ENCODE results near the gene DNMT3L. TPM values are rescaled to one million over a fixed set of nuclear protein-coding genes. Genes with fewer than 3 reads are reported as not detected.

DNMT3L gene
- total and polyA plus RNA-seq, 7 experiments from 2014 or later = not detected

- Histone ChIP-seq H3K27me3 (ENCODE audit: control insufficient read depth in 2 of 2, insufficient read depth in 2 of 2, low read length in 2 of 2) (no peaks in the 10 kb centered on the region), H3K9me3 (ENCODE audit: control insufficient read depth in 2 of 3, low read length in 3 of 3) (no peaks in the 10 kb centered on the region), H3K4me1 (ENCODE audit: control insufficient read depth in 2 of 2, insufficient read depth in 2 of 2, low read length in 2 of 2) (peaks cover 0 to 2% of the 10 kb centered on the region in 2 donors), H3K27ac (ENCODE audit: low read depth, low read length) (no peak overlapping the region), H3K36me3 (ENCODE audit: control insufficient read depth in 2 of 3, insufficient read depth in 3 of 3, low read length in 3 of 3) (no peaks in the 10 kb centered on the region), H3K4me3 (ENCODE audit: low read length) (no peak overlapping the region)
- no peaks in the 10 kb centered on the region for H3K9me3 Mint-ChIP-seq
- ATAC-seq (no peak), DNase-seq (peak in 1 of 9 donors; percentile 5)
- ChIA-PET POLR2A (no interaction called here), CTCF (no interaction called here)
- H3K27me3 Mint-ChIP-seq = peaks cover 0 to 3% (median 0%) of the 10 kb centered on the region in 5 donors
- no peak overlapping the region for H3K27ac Mint-ChIP-seq
- intact Hi-C loops (cut with micrococcal nuclease) = no loop called here
- peaks cover 0 to 2% (median 0%) of the 10 kb centered on the region in 5 donors for H3K36me3 Mint-ChIP-seq
- H3K4me3 Mint-ChIP-seq = no peak overlapping the region
- peaks cover 0 to 13% (median 2%) of the 10 kb centered on the region in 7 donors for H3K4me1 Mint-ChIP-seq
Measured at GRCh38 chr21:44288251-44289110, 26.8 kb upstream of the DNMT3L start.

- Mint-ChIP-seq H3K27me3 (peaks cover 0 to 3% (median 0%) of the 10 kb centered on the region in 5 donors), H3K9me3 (no peaks in the 10 kb centered on the region), H3K27ac (no peak overlapping the region), H3K4me1 (peaks cover 0 to 7% (median 0%) of the 10 kb centered on the region in 7 donors), H3K4me3 (no peak overlapping the region), H3K36me3 (no peaks in the 10 kb centered on the region)
- H3K27ac ChIP-seq (ENCODE audit: low read depth, low read length) = no peak overlapping the region
- DNase-seq (peak in 1 of 9 donors; percentile 5), ATAC-seq (no peak)
- H3K4me1 ChIP-seq (ENCODE audit: control insufficient read depth in 2 of 2, insufficient read depth in 2 of 2, low read length in 2 of 2) = no peaks in the 10 kb centered on the region
- CTCF ChIA-PET = interaction anchor here (0.6 kb wide), 1 partner anchor 18 kb away, joined by 4 read pairs; no protein-coding TSS in a partner anchor
- no peak overlapping the region for H3K4me3 ChIP-seq (ENCODE audit: low read length)
- intact Hi-C loops (cut with micrococcal nuclease) = no loop called here
- no peaks in the 10 kb centered on the region for H3K27me3 ChIP-seq (ENCODE audit: control insufficient read depth in 2 of 2, insufficient read depth in 2 of 2, low read length in 2 of 2)
- H3K9me3 ChIP-seq (ENCODE audit: control insufficient read depth in 2 of 3, low read length in 3 of 3) = no peaks in the 10 kb centered on the region
- POLR2A ChIA-PET = no interaction called here
- no peaks in the 10 kb centered on the region for H3K36me3 ChIP-seq (ENCODE audit: control insufficient read depth in 2 of 3, insufficient read depth in 3 of 3, low read length in 3 of 3)
Measured at GRCh38 chr21:44286716-44287632, 25.3 kb upstream of the DNMT3L start.

GRCh38 chr21:44286086-44286715 lies 24.5 kb upstream of the DNMT3L start:
- ATAC-seq (no peak), DNase-seq (peak in 1 of 9 donors; percentile 6)
- H3K27ac ChIP-seq (ENCODE audit: low read depth, low read length) = no peak overlapping the region
- no peaks in the 10 kb centered on the region for H3K4me1 ChIP-seq (ENCODE audit: control insufficient read depth in 2 of 2, insufficient read depth in 2 of 2, low read length in 2 of 2)
- ChIA-PET CTCF (no interaction called here), POLR2A (no interaction called here)
- H3K27me3 ChIP-seq (ENCODE audit: control insufficient read depth in 2 of 2, insufficient read depth in 2 of 2, low read length in 2 of 2) = no peaks in the 10 kb centered on the region
- no peak overlapping the region for H3K4me3 ChIP-seq (ENCODE audit: low read length)
- H3K36me3 Mint-ChIP-seq = no peaks in the 10 kb centered on the region
- no peak overlapping the region for H3K27ac Mint-ChIP-seq
- H3K9me3 Mint-ChIP-seq = no peaks in the 10 kb centered on the region
- no peaks in the 10 kb centered on the region for H3K9me3 ChIP-seq (ENCODE audit: control insufficient read depth in 2 of 3, low read length in 3 of 3)
- intact Hi-C loops (cut with micrococcal nuclease) = no loop called here
- H3K36me3 ChIP-seq (ENCODE audit: control insufficient read depth in 2 of 3, insufficient read depth in 3 of 3, low read length in 3 of 3) = no peaks in the 10 kb centered on the region
- no peak overlapping the region for H3K4me3 Mint-ChIP-seq
- peaks cover 0 to 7% (median 0%) of the 10 kb centered on the region in 7 donors for H3K4me1 Mint-ChIP-seq
- H3K27me3 Mint-ChIP-seq = peaks cover 0 to 3% (median 0%) of the 10 kb centered on the region in 5 donors

- POLR2A ChIA-PET = no interaction called here
- no peaks in the 10 kb centered on the region for H3K4me1 ChIP-seq (ENCODE audit: control insufficient read depth in 2 of 2, insufficient read depth in 2 of 2, low read length in 2 of 2)
- peaks cover 0 to 3% (median 0%) of the 10 kb centered on the region in 5 donors for H3K27me3 Mint-ChIP-seq
- no peaks in the 10 kb centered on the region for H3K9me3 ChIP-seq (ENCODE audit: control insufficient read depth in 2 of 3, low read length in 3 of 3)
- ATAC-seq (peak; percentile 35), DNase-seq (peak in 1 of 9 donors; percentile 3)
- no peaks in the 10 kb centered on the region for H3K9me3 Mint-ChIP-seq
- H3K36me3 Mint-ChIP-seq = no peaks in the 10 kb centered on the region
- no peaks in the 10 kb centered on the region for H3K27me3 ChIP-seq (ENCODE audit: control insufficient read depth in 2 of 2, insufficient read depth in 2 of 2, low read length in 2 of 2)
- no peak within 1 kb of the TSS for H3K4me3 ChIP-seq (ENCODE audit: low read length)
- CTCF ChIA-PET = no interaction called here
- peaks cover 0 to 3% (median 0%) of the 10 kb centered on the region in 7 donors for H3K4me1 Mint-ChIP-seq
- no peak within 1 kb of the TSS for H3K27ac Mint-ChIP-seq
- no peak within 1 kb of the TSS for H3K27ac ChIP-seq (ENCODE audit: low read depth, low read length)
- intact Hi-C loops (cut with micrococcal nuclease) = no loop called here
- no peaks in the 10 kb centered on the region for H3K36me3 ChIP-seq (ENCODE audit: control insufficient read depth in 2 of 3, insufficient read depth in 3 of 3, low read length in 3 of 3)
- no peak within 1 kb of the TSS for H3K4me3 Mint-ChIP-seq
Measured at GRCh38 chr21:44285138-44285992, 23.7 kb upstream of the DNMT3L start, which contains the start of gene AIRE. AIRE (plus strand) TSS chr21:44285876; CDS start chr21:44286007, 131 bp downstream.

- ATAC-seq (no peak), DNase-seq (peak in 1 of 9 donors; percentile 6)
- H3K4me1 ChIP-seq (ENCODE audit: control insufficient read depth in 2 of 2, insufficient read depth in 2 of 2, low read length in 2 of 2) = no peaks in the 10 kb centered on the region
- Mint-ChIP-seq H3K36me3 (no peaks in the 10 kb centered on the region), H3K27me3 (peaks cover 0 to 3% (median 0%) of the 10 kb centered on the region in 5 donors), H3K9me3 (no peaks in the 10 kb centered on the region), H3K4me1 (peaks cover 0 to 1% (median 0%) of the 10 kb centered on the region in 7 donors), H3K4me3 (no peak overlapping the region), H3K27ac (no peak overlapping the region)
- intact Hi-C loops (cut with micrococcal nuclease) = no loop called here
- H3K9me3 ChIP-seq (ENCODE audit: control insufficient read depth in 2 of 3, low read length in 3 of 3) = no peaks in the 10 kb centered on the region
- no peaks in the 10 kb centered on the region for H3K36me3 ChIP-seq (ENCODE audit: control insufficient read depth in 2 of 3, insufficient read depth in 3 of 3, low read length in 3 of 3)
- H3K4me3 ChIP-seq (ENCODE audit: low read length) = no peak overlapping the region
- H3K27me3 ChIP-seq (ENCODE audit: control insufficient read depth in 2 of 2, insufficient read depth in 2 of 2, low read length in 2 of 2) = no peaks in the 10 kb centered on the region
- no peak overlapping the region for H3K27ac ChIP-seq (ENCODE audit: low read depth, low read length)
- POLR2A ChIA-PET = no interaction called here
- CTCF ChIA-PET = interaction anchor here (0.6 kb wide), 1 partner anchor 14 kb away, joined by 3 read pairs; no protein-coding TSS in a partner anchor
Measured at GRCh38 chr21:44283948-44284347, 22.3 kb upstream of the DNMT3L start.
